Measurements from ENCODE around the gene STRN4. TPM values are rescaled to one million over a fixed set of nuclear protein-coding genes. Genes with fewer than 3 reads are reported as not detected.
A peak's percentile ranks its signal among the peaks of the same experiment; 100 is the strongest.

Gene STRN4
- total RNA-seq, 1 experiment from 2014 or later: 134 TPM

DNA sequence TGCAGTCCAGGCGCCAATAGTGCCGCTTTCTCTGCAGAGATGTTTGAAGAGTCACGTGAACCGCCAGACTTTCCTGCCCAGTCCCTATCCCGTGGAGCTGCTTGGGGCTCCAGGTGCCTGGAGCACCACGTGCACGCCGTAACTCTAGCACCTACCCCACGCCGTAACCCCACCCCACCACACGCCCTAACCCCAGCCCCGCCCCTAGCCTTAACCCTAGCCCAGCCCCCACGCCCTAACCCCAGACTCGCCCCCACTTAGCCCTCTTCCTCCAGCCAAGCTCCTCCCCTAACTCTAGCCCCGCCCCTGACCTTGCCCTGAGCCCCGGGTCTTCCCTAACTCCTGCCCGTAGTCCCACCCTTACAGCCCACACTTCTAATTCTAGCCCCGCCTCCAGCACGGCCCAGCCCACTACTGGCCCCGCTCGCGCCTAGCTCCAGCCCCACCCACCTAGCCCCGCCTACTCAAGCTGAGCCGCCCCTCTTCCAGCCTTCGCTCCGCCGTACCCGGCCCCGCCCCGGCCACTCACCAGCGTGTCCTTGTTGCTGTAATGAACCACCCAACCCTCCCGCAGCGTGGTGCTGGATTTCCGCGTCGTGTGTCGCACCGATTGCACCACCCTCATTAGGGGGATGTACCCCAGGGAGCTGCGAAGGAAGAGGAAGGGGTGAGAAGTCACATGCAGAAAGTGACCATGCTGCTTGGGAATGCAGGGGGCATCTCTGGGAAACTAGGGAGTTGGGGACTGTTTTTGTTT lies 48.9 kb downstream of the STRN4 start:
- CTCF ChIA-PET: interaction anchor here (0.5 to 1.2 kb wide), 4 partner anchors 40 to 774 kb away, joined by 4 to 14 read pairs (median 5); no protein-coding TSS in a partner anchor
- no TSS peak for BruUV-seq (replicated peaks)

DNA sequence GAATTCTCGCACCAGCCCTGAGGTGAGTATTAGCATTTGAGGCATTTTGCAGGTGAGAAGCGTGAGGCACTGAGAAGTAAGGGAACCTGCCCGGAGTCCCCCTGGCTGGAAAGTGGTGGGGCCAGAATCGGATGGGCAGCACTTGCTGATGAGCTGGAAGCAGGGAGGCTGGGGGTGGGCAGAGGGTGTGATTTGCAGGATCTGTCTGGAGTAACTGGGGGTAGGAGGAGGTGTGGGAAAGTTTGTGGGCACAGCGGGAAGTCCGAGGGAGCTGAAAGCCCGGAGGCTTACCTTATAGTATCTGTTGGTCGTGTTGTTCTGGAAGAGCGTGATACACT lies 49.4 kb downstream of the STRN4 start:
- no TSS peak for BruUV-seq (replicated peaks)
- no peaks in the 10 kb centered on the region for H3K4me1 ChIP-seq (ENCODE audit: insufficient read depth, low read length, poor library complexity, severe bottlenecking)
- H3K9me3 ChIP-seq (ENCODE audit: low read depth, low read length, poor library complexity, severe bottlenecking): no peaks in the 10 kb centered on the region
- ChIA-PET CTCF (interaction anchor here (1.2 kb wide), 1 partner anchor 143 kb away, joined by 14 read pairs; no protein-coding TSS in a partner anchor), POLR2A (ENCODE audit: low non-redundant PET) (interaction anchor here (0.6 kb wide), 1 partner anchor 52 kb away, joined by 3 read pairs; no protein-coding TSS in a partner anchor)
- H3K27me3 ChIP-seq (replicated peaks; ENCODE audit: insufficient read depth, low read depth, low read length, poor library complexity): no peaks in the 10 kb centered on the region
- intact Hi-C loops (cut with micrococcal nuclease; ENCODE audit: unreplicated experiment): no loop called here
- DNase-seq (ENCODE audit: low spot score): no peak
- H3K4me3 ChIP-seq (ENCODE audit: low read depth, low read length, poor library complexity, severe bottlenecking): peak overlapping the region; percentile 28
- peaks cover 58% of the 10 kb centered on the region for H3K36me3 ChIP-seq (ENCODE audit: insufficient read depth, low read length, poor library complexity, severe bottlenecking)
- TF ChIP-seq, protein P1, sequence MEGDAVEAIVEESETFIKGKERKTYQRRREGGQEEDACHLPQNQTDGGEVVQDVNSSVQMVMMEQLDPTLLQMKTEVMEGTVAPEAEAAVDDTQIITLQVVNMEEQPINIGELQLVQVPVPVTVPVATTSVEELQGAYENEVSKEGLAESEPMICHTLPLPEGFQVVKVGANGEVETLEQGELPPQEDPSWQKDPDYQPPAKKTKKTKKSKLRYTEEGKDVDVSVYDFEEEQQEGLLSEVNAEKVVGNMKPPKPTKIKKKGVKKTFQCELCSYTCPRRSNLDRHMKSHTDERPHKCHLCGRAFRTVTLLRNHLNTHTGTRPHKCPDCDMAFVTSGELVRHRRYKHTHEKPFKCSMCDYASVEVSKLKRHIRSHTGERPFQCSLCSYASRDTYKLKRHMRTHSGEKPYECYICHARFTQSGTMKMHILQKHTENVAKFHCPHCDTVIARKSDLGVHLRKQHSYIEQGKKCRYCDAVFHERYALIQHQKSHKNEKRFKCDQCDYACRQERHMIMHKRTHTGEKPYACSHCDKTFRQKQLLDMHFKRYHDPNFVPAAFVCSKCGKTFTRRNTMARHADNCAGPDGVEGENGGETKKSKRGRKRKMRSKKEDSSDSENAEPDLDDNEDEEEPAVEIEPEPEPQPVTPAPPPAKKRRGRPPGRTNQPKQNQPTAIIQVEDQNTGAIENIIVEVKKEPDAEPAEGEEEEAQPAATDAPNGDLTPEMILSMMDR (conservative IDR thresholded peaks at IDR 0.05; ENCODE audit: low read depth, low read length): no peak
- TF ChIP-seq EZH2 (IDR thresholded peaks at IDR 0.05; ENCODE audit: borderline replicate concordance, low read depth, low read length, poor library complexity, severe bottlenecking): no peak
- no peak overlapping the region for H3K27ac ChIP-seq (ENCODE audit: low read depth, low read length, poor library complexity, severe bottlenecking)

More for the DNA sequence above, 48.9 kb downstream of the STRN4 start:
- Histone ChIP-seq H3K36me3 (ENCODE audit: insufficient read depth, low read length, poor library complexity, severe bottlenecking) (peaks cover 53% of the 10 kb centered on the region), H3K27me3 (replicated peaks; ENCODE audit: insufficient read depth, low read depth, low read length, poor library complexity) (no peaks in the 10 kb centered on the region), H3K4me3 (ENCODE audit: low read depth, low read length, poor library complexity, severe bottlenecking) (peak overlapping the region; percentile 28), H3K27ac (ENCODE audit: low read depth, low read length, poor library complexity, severe bottlenecking) (peak overlapping the region; percentile 61), H3K9me3 (ENCODE audit: low read depth, low read length, poor library complexity, severe bottlenecking) (no peaks in the 10 kb centered on the region), H3K4me1 (ENCODE audit: insufficient read depth, low read length, poor library complexity, severe bottlenecking) (no peaks in the 10 kb centered on the region)
- peak; percentile 97 for DNase-seq (ENCODE audit: low spot score)
- TF ChIP-seq EZH2 (IDR thresholded peaks at IDR 0.05; ENCODE audit: borderline replicate concordance, low read depth, low read length, poor library complexity, severe bottlenecking): no peak
- TF ChIP-seq, protein P1 (conservative IDR thresholded peaks at IDR 0.05; ENCODE audit: low read depth, low read length): no peak
- intact Hi-C loops (cut with micrococcal nuclease; ENCODE audit: unreplicated experiment): no loop called here
- POLR2A ChIA-PET (ENCODE audit: low non-redundant PET): interaction anchor here (0.6 kb wide), 2 partner anchors 53 to 284 kb away, joined by 3 read pairs; partner anchors contain the start of gene CCDC8

DNA sequence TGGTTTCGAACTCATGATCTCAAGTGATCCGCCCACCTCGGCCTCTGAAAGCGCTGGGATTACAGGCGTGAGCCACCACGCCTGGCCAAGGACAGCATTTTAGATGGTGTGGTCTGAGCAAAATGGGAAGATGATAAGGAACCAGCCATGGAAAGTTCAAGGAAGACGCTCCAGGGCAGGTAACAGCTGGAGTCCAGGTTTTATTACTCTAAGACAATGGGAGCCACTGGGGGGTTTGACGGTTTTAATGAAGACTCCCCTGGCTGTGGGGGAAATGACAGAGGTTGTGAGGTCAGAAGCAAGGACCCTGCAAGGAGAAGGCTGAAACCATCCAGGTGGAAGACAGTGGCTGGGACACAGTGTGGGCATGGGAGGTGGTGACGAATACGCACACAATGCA lies 50.2 kb downstream of the STRN4 start:
- H3K4me1 ChIP-seq (ENCODE audit: insufficient read depth, low read length, poor library complexity, severe bottlenecking): no peaks in the 10 kb centered on the region
- POLR2A ChIA-PET (ENCODE audit: low non-redundant PET): no interaction called here
- H3K9me3 ChIP-seq (ENCODE audit: low read depth, low read length, poor library complexity, severe bottlenecking): no peaks in the 10 kb centered on the region
- no peak for TF ChIP-seq EZH2 (IDR thresholded peaks at IDR 0.05; ENCODE audit: borderline replicate concordance, low read depth, low read length, poor library complexity, severe bottlenecking)
- TF ChIP-seq, protein P1 (conservative IDR thresholded peaks at IDR 0.05; ENCODE audit: low read depth, low read length): no peak
- H3K4me3 ChIP-seq (ENCODE audit: low read depth, low read length, poor library complexity, severe bottlenecking): no peak overlapping the region
- CTCF ChIA-PET: no interaction called here
- DNase-seq (ENCODE audit: low spot score): no peak
- H3K27me3 ChIP-seq (replicated peaks; ENCODE audit: insufficient read depth, low read depth, low read length, poor library complexity): no peaks in the 10 kb centered on the region
- H3K36me3 ChIP-seq (ENCODE audit: insufficient read depth, low read length, poor library complexity, severe bottlenecking): peaks cover 59% of the 10 kb centered on the region
- no TSS peak for BruUV-seq (replicated peaks)
- intact Hi-C loops (cut with micrococcal nuclease; ENCODE audit: unreplicated experiment): no loop called here
- no peak overlapping the region for H3K27ac ChIP-seq (ENCODE audit: low read depth, low read length, poor library complexity, severe bottlenecking)

Measured in A673 (cell line).